T-helper 2 cell (primary cell): ENCODE data around the gene DNAI2.

ENCODE experiments used
- DNase-seq, 5 experiments: peaks; one replicate each; pipeline versions ENCODE4 v3.0.0 to v3.0.0-alpha.2; 2012 to 2022

The DNAI2 gene

DNA sequence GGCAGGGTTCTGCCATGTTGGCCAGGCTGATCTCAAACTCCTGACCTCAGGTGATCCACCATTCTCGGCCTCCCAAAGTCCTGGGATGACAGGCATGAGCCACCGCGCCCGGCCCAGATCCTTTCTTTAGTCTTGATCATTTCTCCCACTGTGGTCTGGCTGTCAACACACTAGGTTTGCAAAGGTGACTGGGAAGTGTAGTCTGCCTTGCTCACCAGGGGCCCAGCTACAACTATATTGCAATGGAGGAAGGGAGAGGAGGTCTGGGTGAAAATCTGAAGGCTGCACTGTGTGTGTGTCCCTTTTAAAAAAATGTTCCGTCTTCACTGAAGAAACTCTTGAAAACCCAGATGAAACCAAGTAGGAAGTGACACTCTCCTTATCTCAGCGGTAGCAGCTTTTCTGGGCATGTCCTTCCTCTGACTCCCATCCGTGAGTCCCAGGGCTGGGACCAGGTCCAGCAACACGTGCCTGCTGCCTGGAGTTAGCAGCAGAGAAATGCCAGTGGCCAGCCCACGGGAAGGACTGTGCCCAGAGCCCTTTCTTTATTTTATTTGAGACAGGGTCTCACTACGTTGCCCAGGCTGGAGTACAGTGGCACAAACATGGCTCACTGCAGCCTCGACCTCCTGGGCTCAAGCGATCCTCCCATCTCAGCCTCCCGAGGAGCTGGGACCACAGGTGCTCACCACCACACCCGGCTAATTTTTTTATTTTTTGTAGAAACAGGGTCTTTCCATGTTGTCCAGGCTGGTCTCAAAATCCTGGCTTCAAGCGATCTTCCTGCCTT, 34.1 kb downstream of the DNAI2 start:
- DNase-seq: no peak

DNA sequence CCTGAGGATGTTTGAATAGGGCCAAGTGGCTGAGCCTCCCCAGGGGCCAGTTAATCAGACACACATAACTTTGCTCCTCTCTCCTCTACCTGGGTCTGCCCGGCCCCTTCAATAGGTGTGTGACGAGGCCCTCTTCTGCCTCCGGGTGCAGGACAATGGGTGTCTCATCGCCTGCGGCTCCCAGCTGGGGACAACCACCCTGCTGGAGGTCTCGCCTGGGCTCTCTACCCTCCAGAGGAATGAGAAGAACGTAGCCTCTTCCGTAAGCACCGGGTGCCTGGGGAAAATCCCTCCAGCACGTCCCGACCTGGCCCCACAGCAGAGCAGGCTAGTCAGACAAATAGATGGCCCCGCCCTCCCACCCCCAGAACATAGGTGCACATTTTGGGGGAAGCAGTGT, 35.9 kb downstream of the DNAI2 start:
- DNase-seq: no peak

DNA sequence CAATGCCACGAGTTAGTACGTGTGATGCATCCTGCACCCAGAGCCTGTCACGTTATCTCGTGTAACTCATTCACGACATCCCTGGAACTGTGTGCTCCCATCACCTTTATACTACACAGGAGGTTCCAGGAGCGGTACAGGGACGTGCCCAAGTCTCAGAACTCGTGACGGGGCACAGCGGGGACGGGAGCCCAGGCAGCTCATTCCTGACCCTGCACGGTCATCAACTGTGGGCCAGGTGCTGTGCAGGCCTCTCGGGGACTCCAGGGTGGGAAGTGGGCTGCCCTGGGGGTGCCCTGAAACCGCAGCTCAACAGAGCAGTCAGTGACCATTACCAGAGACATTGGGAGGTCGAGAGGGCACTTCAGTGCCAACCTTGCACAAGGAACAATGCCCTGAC, 40.8 kb downstream of the DNAI2 start:
- DNase-seq: no peak

DNA sequence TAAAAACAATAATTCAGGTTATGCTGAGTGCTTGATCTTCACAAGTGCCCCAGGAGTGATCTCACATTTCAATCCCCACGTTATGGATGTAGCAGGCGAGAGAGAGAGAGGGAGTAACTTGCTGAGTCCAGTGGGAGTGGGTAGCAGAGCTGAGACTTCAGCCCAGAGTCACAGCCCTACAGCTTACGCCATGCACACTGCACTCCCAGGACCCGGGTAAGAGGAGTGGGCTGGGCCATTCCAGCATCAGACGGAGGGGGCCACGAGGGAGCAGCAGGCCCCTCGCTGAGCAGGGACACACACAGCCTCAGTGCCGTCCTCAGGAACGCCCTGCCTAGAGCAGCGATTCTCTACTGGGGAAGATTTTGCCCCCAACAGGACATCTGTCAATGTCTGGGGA, 42.2 kb downstream of the DNAI2 start:
- DNase-seq: no peak

DNA sequence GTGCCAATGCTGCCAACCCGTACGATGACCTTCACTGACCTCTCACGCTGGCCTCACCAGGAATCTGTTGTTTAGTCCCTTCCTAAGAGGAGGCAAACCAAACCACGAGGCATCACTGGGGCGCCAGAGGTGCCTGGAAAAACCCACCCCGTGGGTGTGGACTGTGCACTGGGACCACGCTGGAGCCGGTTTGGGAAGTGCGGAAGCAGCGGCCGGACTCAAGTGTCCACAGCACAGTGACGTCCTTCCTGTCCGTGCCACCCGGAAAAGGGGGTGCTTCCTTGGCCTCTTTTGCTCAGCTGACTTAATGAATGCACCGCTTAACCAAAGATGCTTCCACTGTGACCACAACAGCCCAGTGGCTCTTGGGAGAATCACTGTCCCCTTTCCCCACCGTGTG, 43.0 kb downstream of the DNAI2 start:
- no peak for DNase-seq

DNA sequence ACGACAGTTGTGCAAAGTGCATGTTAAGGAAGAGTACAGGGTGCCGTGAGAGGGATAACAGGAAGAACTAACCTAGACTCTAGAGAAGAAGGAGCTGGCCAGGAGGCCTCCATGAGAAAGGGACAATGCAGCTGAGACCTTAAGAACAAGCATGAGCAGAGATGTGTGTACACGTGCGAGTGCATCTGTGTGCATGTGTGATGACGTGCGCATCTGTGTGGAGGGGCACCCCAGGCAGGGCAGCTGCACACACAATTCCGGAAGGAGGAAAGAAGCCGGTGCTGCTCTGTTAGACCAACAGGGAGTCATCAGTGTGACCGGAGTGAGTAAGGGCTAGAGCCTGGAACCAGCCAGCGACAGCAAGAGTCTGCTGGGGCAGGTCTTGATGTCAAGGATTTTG, 44.4 kb downstream of the DNAI2 start:
- DNase-seq: no peak

DNA sequence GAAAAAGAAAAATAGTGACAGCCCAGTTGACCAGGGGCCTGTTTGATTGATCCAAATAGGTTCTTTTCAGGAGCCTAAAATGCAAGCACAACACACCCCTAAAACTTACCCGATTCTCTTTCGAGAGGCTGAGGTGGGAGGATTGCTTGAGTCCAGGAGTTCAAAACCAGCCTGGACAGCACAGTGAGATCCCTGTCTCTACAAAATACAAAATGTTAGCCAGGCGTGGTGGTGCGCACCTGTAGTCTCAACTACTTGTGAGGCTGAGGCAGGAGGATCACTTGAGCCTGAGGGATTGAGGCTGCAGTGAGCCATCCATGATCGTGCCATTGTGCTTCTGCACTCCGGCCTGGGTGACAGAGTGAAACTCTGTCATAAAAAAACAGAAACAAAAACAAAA, 50.5 kb downstream of the DNAI2 start:
- DNase-seq: no peak

DNA sequence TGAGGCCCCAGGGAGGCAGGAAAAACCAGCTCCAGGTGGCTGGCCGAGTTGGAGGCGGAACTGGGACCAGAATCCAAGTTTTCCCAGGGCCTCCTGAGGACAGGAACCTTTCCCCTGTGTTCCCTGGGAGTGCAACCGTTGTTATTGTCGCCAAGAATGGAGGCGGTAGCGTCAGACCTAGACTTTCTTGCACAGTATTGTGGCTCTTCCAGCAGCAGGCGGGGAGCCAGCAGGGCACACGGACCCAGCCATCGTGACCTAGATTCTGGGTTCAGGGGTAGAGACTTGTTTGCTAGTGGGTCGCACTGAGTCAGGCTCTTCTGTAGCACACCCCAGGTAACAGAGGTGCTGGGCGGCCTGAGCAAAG, 51.3 kb downstream of the DNAI2 start:
- DNase-seq: no peak

DNA sequence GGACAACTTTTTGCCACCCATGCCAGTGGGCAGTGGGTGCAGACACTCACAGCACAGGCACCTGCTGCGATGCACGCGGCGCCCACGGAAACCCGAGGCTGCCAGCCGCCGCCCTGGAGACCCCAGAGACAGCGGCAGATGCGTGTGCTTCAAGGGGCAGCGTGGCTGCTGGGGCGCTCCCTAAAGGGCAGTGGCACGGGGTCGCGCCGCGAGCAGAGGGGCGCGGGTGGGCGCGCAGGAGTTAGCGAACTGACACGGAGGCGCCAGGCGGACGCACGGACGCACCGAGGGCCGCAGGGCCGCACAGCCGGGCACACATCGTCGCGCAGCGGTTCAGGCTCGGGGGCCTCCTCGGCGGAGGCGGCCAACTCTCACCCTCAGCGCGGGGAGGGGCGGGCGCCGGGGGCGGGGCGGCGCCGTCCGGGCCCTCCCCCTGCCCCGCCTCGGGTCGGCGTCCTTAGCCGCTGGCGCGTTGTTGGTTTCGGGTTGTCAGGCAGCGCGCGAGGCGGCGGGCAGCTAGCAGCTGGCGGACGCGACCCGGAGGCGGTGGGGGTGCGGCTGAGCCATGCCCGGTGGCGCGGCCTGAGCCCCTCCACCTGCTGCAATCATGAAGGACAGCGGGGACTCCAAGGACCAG, 51.8 kb downstream of the DNAI2 start, which contains the start of gene KIF19:
KIF19 (plus strand) TSS at position 484 of the 637 bp plus-strand sequence; CDS start at position 608, 124 bp downstream.
- peak; percentile 20 to 69 (median 30) for DNase-seq

DNA sequence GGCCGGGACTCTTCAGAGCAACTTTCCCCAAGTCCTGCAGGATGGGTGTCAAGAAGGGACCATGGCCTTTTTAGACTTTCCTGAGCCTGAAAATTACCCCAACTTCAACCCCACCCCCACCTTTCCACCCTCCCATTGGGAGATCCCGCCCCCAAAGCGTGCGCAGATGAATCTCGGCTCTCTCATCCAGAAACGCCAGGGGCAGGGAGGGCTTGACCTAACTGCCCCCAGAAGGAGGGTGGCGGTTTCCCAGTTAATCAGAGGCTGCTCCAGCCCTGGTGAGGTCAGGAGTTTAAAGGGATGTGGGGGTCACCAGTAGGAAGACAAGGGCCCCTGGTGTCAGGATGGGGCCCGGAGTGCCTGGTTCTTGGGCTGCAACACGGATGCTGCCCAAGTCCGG, 52.5 kb downstream of the DNAI2 start:
- no peak for DNase-seq

DNA sequence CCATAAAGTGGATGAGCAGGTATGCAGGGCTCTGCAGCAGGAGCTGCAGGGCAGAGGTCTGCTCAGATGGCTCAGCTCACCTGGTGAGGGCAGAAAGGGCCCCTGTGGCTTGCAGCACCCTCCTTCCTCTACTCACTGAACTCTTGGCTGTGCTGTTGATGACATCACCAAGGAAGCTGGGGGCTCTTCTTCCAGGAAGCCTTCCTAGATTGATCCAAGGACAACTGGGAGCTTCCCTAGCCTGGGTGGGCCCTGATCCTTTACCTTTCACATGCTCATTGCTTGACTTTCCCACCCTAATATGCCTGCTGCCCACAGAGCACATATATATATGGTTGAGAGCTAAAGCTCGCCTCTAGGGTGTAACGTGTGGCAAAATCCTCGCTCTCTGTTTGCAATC, 54.5 kb downstream of the DNAI2 start:
- DNase-seq: no peak

DNA sequence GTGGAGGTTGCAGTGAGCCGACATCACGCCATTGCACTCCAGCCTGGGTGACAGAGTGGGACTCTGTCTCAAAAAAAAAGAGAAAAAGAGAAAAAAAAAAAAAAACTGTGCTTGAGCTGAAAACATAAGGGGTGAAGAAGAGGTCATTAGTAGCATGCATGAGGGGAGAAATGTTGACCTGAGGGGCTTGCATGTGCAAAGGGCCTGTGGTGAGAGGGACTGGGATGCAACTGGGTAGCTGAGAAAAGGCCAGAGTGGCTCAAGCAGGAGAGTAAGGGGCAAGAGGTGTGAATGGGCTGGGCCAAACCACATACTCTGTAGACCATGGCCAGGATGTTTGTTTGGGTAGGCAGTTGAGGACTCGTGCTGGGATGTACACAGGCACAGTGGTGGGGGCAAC, 55.3 kb downstream of the DNAI2 start:
- DNase-seq: no peak

DNA sequence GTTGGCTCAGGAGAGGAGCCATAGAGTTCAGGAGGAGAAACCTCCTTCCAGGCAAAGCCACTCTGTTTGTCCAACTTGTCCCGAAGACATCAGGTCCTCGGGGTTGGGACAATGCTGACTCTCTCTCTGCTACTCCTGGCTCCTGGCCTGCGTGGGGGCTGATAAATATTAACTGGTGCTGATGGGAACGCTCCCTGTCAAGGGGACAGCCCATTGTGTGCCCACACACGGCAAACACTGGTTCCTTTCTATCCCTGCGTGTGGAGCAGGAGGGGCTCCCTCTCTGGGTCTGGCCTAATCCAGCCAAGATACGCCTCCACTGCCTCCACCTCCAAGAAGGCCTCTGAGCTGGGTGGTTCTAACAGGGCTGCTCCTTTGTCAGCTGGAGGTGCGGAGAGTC, 56.4 kb downstream of the DNAI2 start:
- DNase-seq: no peak

DNA sequence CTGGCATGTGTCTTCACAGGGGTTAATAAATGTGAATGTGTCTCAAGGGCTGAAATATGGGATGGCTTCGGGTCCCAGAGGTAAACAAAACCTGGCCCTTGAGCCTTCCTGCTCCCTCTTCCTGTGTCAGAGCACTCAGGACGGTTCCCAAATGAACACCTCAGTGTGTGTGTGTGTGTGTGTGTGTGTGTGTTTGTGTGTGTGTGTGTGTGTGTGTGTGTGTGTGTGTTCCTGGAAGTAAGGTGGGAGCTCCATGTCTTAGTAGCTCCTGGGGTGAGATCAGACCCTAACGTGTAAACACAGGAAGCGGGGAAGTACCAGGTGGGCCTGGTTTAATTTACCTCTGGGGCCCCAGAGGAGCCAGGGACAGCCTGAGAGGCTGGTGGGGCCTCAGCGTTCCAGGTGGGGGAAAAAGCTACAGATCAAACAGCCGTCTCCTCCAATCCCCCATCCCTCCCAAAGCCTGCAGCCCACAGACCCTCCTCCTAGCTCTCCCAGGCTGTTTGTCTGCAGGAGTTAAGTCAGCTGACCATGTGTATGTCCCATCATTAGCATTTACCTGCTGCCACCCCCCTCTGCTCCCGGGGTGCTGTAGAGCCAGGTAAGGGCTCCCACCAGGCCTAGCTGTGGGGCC, 58.1 kb downstream of the DNAI2 start:
- DNase-seq: no peak

DNA sequence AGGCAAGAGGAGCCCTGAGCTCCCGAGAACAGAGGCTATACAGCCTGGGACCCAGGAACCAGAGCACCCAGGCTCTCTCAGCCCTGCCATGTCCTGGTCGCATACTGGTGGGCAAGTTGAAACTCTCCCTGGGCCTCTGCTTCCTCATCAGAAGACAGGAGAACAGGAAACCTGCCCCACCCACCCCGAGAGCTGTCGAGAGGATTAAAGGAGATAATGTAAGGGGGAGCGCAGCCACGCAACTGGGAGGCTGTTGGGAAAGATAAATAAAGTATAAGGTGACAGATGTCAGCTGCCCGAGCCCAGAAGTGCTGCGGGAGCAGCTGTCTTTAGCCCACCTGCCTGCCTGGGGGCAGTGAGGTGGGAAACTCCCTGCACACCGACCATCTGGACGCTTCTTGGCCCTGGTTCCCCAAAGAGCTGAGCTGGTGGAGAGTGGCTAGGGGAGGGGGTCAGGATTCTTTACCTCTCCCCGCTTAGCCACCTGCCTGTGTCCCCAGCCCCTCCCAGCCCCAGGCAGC, 58.8 kb downstream of the DNAI2 start:
- no peak for DNase-seq

DNA sequence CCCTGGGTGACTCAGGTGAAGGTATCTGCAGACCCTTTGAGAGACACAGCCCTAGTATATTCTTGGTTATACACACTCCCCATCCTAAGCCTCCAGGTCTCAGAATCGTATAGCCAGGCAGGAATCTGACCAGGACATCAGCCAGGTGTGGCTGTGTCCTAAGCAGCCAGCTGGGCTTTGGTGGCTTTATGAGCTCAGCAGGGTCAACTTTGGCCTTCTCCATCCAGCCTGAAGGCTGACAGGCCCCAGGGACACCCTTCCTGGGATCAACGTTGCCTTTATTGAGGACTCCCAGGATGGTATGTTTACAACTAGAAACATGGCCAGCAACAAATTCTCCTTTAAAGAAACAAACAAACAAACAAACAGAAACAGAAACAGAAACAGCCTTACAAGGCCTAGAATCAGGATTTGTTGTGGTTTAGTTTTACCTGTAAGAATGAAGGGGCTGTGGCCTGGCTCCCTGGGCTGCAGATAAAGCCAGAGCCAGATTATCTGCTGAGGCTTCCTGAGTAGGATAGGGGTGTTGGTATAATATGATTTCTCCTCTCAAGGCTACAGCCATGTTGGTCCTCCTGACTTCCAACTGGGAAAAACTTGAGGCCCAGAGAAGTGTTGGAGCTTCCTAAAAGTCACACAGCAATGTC, 60.5 kb downstream of the DNAI2 start:
- peak in 1 of 5 experiments; percentile 10 for DNase-seq

DNA sequence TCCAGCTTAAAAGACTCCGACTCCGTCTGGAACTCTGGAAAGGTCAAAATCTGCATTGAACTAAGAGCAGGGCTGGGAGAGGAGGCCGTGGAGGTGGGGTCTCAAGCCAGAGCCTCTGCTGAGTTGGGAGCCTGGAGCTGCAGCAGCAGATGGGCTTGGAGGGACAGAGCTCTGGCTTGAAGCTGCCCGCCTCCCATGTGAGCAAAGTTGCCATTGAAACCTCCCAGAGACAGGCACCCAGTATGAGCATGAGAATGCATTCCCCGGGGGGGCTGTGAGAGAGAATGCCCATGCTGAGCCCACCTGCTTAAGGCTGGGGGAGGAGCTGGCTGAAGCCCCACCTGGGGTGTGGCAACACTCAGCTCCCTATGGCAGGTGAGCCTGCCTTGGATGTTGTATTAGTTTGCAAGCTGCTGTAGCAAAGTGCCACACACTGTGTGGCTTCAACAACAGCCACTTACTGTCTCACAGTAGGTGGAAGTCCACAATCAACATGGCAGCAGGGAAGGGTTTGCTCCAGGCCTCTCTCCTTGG, 61.6 kb downstream of the DNAI2 start:
- DNase-seq: no peak

DNA sequence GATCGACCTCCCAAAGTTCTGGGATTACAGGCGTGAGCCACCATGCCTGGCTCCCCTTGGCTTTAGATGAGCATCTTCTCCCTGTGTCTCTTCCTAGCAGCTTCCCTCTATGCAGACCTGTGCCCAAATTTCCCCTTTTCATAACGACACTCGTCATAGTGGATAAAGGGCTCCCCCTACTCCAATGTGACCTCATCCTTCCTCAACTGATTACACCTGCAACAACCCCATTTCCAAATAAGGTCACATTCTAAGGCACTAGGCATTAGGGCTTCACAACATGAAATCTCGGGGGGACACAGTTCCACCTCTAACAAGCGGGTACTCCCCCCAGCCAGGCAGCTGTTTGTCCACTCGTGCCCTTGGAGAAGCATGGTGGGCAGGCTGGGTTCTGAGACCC, 62.3 kb downstream of the DNAI2 start:
- no peak for DNase-seq

DNA sequence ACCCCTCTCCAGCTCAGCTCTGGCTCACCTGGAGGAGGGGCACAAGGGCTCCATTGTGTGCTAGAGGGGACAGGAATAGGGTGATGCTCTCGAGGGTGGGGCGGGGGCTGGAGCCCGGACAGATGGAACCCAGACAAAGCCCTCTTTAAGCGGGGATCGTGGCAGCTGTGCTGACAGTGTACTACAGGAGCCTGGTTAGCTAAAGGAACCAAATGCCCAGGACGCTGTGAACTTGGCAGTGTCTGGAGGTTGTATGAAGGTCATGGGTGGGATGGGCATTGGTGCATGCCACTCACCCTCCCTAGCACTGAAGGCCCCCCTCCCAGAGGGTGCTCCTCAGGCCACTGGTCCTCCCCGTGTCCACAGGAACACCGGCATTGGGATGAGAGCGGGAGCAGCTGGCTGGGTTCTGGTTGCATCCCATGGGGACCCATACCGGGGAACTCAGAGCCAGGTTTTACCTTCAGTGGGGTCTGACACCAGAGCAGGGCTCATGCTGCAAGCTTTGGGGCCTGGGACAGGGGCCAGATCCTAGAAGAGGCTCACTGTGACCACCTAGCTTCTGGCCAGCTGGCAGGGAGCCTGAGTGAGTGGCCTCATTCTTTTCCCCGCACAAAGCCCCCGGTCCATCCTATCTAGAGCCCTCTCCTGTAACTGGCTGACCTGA, 63.9 kb downstream of the DNAI2 start:
- DNase-seq: no peak

DNA sequence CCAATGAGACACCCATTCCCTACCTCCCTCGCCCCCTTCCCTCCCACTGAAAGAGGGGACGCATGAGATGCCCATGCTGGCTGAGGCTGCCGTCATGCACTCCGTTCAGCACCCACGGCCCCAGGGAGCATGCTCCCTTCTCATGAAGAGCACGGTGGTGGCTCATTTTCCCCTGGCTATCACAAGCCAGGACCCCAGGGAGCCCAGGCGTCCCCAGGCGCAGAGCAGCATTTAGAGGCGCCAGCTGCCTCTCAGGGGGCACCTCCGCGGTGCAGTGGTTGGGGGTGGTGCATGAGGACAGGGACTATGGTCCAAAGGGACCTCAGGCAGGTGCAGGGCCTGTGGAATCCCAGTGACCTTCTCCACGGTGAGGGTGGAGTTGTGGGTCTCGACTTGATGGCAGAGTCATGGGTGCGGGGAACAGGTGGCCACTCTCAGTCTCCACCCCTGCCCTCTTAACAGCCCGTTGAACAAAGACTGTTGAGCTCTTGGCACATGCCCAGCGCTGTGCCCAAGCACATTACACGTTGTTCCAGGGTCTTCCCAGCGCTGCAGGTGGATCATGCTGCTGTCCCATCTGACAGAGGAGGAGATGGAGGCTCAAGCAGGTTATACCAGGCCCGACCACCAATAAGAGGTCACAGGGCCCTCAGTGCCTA, 65.6 kb downstream of the DNAI2 start:
- no peak for DNase-seq

DNA sequence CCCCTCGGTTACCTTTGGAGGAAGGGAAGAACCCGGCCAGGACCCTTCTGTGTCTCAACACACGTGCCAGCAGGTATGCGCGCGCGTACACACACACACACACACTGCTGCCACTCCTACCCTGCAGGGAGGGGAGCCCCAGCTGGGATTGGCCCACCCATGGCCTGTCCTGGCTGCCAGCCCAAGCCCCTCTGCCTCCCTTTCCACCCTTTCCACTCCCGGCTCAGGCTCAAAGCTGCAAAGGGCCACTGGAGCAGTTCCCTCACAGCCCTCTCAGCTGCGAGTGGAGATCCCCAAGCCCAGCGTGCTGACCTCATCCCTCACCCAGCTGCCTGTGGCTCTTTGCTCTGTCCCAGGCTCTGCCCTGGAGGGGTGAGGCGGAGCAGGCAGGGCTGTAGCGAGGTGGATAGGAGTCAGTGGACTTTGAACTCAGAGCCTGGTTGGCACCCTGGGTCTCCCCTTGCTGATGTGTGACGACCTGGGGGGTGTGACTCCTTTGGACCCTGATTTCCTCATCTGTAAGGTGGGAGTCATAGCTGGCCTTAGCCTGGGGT, 66.5 kb downstream of the DNAI2 start:
- DNase-seq: no peak

DNA sequence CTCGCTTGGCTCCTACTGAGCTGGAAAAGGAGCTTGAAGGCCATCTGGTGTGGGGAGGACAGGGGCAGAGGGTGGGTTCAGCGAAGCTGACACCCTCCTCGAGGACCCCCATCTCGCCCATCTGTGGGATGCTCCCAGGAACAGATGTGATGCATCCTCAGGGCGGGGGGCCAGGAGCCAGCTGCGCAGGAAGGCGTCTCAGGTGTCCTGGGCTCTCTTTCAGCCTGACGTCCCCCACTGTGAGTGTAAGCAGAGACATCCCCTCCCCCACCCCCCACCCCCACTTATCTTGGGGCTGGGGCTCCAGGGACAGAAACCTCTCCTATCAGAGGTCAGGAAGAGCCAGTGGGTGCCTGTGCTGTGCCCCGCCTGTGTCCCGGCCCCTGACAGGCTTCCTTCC, 68.2 kb downstream of the DNAI2 start:
- no peak for DNase-seq
